Esophagus muscularis mucosa (tissue), 4 donors: Measurements from ENCODE around the gene AK8. TPM values are rescaled to one million over a fixed set of nuclear protein-coding genes. Genes with fewer than 3 reads are reported as not detected.

Source experiments
- DNase-seq: peaks from one replicate; pipeline ENCODE4 v3.0.0-alpha.2; 2017; ENCODE audit errors: extremely low spot score
- H3K27ac ChIP-seq, 4 donors: fragments of 200-600 bp; sonication (generic); replicated peaks in 1 of 4; 1 replicate in 3 of 4; 2 replicates in 1 of 4; pipeline ENCODE4 v1.5.1; 2016 to 2019; ENCODE audit warnings: mild to moderate bottlenecking in 1 of 4
- H3K27me3 ChIP-seq, 4 donors: fragments of 200-600 bp; sonication (generic); one replicate each; pipeline versions ENCODE4 v1.5.1 to v1.6.0; 2016 to 2019
- H3K36me3 ChIP-seq, 4 donors: fragments of 200-600 bp; sonication (generic); one replicate each; pipeline ENCODE4 v1.5.1; 2016 to 2019
- H3K4me1 ChIP-seq, 4 donors: fragments of 200-600 bp; sonication (generic); one replicate each; pipeline ENCODE4 v1.5.1; 2016 to 2019
- H3K4me3 ChIP-seq, 4 donors: fragments of 200-600 bp; sonication (generic); 1 replicate in 2 of 4; 2 replicates in 2 of 4; pipeline ENCODE4 v1.5.1; 2016 to 2019; ENCODE audit warnings: mild to moderate bottlenecking in 4 of 4, moderate library complexity in 1 of 4
- H3K9me3 ChIP-seq, 4 donors: fragments of 200-600 bp; sonication (generic); 1 replicate in 3 of 4; 2 replicates in 1 of 4; pipeline ENCODE4 v1.5.1; 2016 to 2019
- CTCF ChIP-seq, 3 experiments: fragments of 200-600 bp in 2 of 3; fragments of 450-650 bp in 1 of 3; sonication (generic) in 2 of 3; IDR thresholded peaks; one replicate each; pipeline ENCODE4 v1.5.1; 2017 to 2019; ENCODE audit warnings: antibody characterized with exemption in 3 of 3, mild to moderate bottlenecking in 2 of 3, moderate library complexity in 1 of 3
- EP300 ChIP-seq: sonication (generic); formaldehyde crosslinking; IDR thresholded peaks from one replicate; pipeline ENCODE4 v1.6.1; 2017; ENCODE audit warnings: antibody characterized with exemption
- POLR2A ChIP-seq: fragments of 450-650 bp; IDR thresholded peaks from one replicate; pipeline ENCODE4 v1.6.1; 2017; ENCODE audit warnings: antibody characterized with exemption, moderate library complexity, mild to moderate bottlenecking, low read depth
- POLR2AphosphoS5 ChIP-seq, 2 donors: sonication (generic); formaldehyde crosslinking; IDR thresholded peaks; one replicate each; pipeline ENCODE4 v1.6.1; 2017; ENCODE audit warnings: antibody characterized with exemption in 2 of 2
- WGBS: methylation state at CpG from one replicate; pipeline ENCODE4 v1.1.5; 2018; 5-methylcytosine and 5-hydroxymethylcytosine counted together
- intact Hi-C: fragments of 100-400 bp; cut with DNase I; formaldehyde crosslinking; loops from one replicate; pipeline ENCODE4 v1.15.1; 2023
- total RNA-seq, 4 donors: library from RNA; depleted of rRNA; stranded (reverse); fragments of >200 nt; gene quantifications; one replicate each; pipeline versions ENCODE4 v1.1.0 to v1.2.1, GENCODE V29; 2016

The AK8 gene
- total RNA-seq, 4 donors from 2014 or later = 0.39 to 1.5 (median 0.90) TPM

- Histone ChIP-seq H3K36me3 (no peaks in the 10 kb centered on the region), H3K27me3 (peaks cover 0 to 4% (median 0%) of the 10 kb centered on the region in 4 donors), H3K4me3 (no peak overlapping the region), H3K27ac (no peak overlapping the region), H3K9me3 (no peaks in the 10 kb centered on the region), H3K4me1 (peaks cover 0 to 10% (median 7%) of the 10 kb centered on the region in 4 donors)
- 95% methylated on average over 6 of the region's 7 CpGs for WGBS
- DNase-seq = no peak
- intact Hi-C loops = no loop called here
- no peak for TF ChIP-seq EP300
- TF ChIP-seq POLR2AphosphoS5 (IDR thresholded peaks at IDR 0.05) = no peak
- TF ChIP-seq POLR2A = no peak
- TF ChIP-seq CTCF (IDR thresholded peaks at IDR 0.05) = no peak
Observed at GRCh38 chr9:132754236-132754635, 123.8 kb downstream of the AK8 start.

GRCh38 chr9:132753593-132753880 is 124.5 kb downstream of the AK8 start:
- no peak overlapping the region for H3K27ac ChIP-seq
- no peak for DNase-seq
- no peaks in the 10 kb centered on the region for H3K9me3 ChIP-seq
- WGBS = 85% methylated on average over 7 of the region's 7 CpGs
- intact Hi-C loops = no loop called here
- H3K4me3 ChIP-seq = no peak overlapping the region
- peaks cover 0 to 10% (median 7%) of the 10 kb centered on the region in 4 donors for H3K4me1 ChIP-seq
- no peaks in the 10 kb centered on the region for H3K36me3 ChIP-seq
- no peak for TF ChIP-seq POLR2A
- no peak for TF ChIP-seq EP300
- TF ChIP-seq CTCF (IDR thresholded peaks at IDR 0.05) = no peak
- TF ChIP-seq POLR2AphosphoS5 (IDR thresholded peaks at IDR 0.05) = no peak
- peaks cover 0 to 4% (median 0%) of the 10 kb centered on the region in 4 donors for H3K27me3 ChIP-seq

- WGBS = 42% methylated on average over 10 of the region's 10 CpGs
- H3K4me1 ChIP-seq = peaks cover 0 to 10% (median 7%) of the 10 kb centered on the region in 4 donors
- H3K27me3 ChIP-seq = peaks cover 0 to 8% (median 0%) of the 10 kb centered on the region in 4 donors
- no peaks in the 10 kb centered on the region for H3K36me3 ChIP-seq
- no peak overlapping the region for H3K4me3 ChIP-seq
- no peak overlapping the region for H3K27ac ChIP-seq
- no peak for DNase-seq
- H3K9me3 ChIP-seq = no peaks in the 10 kb centered on the region
- intact Hi-C loops = no loop called here
- no peak for TF ChIP-seq POLR2A
- TF ChIP-seq CTCF (IDR thresholded peaks at IDR 0.05) = no peak
- no peak for TF ChIP-seq EP300
- TF ChIP-seq POLR2AphosphoS5 (IDR thresholded peaks at IDR 0.05) = no peak
Observed at GRCh38 chr9:132752877-132753592, 125.0 kb downstream of the AK8 start.

GRCh38 chr9:132750668-132751067 is 127.4 kb downstream of the AK8 start:
- Histone ChIP-seq H3K4me3 (no peak overlapping the region), H3K9me3 (no peaks in the 10 kb centered on the region), H3K27ac (no peak overlapping the region), H3K36me3 (no peaks in the 10 kb centered on the region), H3K4me1 (peaks cover 0 to 10% (median 7%) of the 10 kb centered on the region in 4 donors), H3K27me3 (peaks cover 0 to 8% (median 0%) of the 10 kb centered on the region in 4 donors)
- no peak for DNase-seq
- TF ChIP-seq POLR2AphosphoS5 (IDR thresholded peaks at IDR 0.05) (no peak), CTCF (IDR thresholded peaks at IDR 0.05) (no peak), POLR2A (no peak), EP300 (no peak)
- intact Hi-C loops = no loop called here
- 78% methylated on average over 9 of the region's 9 CpGs for WGBS

- H3K36me3 ChIP-seq = no peaks in the 10 kb centered on the region
- H3K27ac ChIP-seq = no peak overlapping the region
- no peak overlapping the region for H3K4me3 ChIP-seq
- H3K27me3 ChIP-seq = peaks cover 0 to 17% (median under 1%) of the 10 kb centered on the region in 4 donors
- no peak for DNase-seq
- intact Hi-C loops = no loop called here
- no peaks in the 10 kb centered on the region for H3K9me3 ChIP-seq
- peaks cover 3 to 14% (median 10%) of the 10 kb centered on the region in 4 donors for H3K4me1 ChIP-seq
- no peak for TF ChIP-seq EP300
- no peak for TF ChIP-seq CTCF (IDR thresholded peaks at IDR 0.05)
- TF ChIP-seq POLR2AphosphoS5 (IDR thresholded peaks at IDR 0.05) = no peak
- TF ChIP-seq POLR2A = no peak
- 76% methylated on average over 10 of the region's 13 CpGs for WGBS
Observed at GRCh38 chr9:132749306-132749705, 128.8 kb downstream of the AK8 start.
